GM23248 (cell line): ENCODE results near the gene KISS1R.

ENCODE experiments used
- EZH2 ChIP-seq: fragments of 200-600 bp; sonication (generic); IDR thresholded peaks from 2 replicates; pipeline ENCODE4 v1.6.1; 2018; ENCODE audit warnings: antibody characterized with exemption, mild to moderate bottlenecking; ENCODE audit not compliant: insufficient read depth, poor library complexity, severe bottlenecking
- EZH2phosphoT487 ChIP-seq: fragments of 200-600 bp; sonication (generic); IDR thresholded peaks from 2 replicates; pipeline ENCODE4 v1.6.1; 2018; ENCODE audit warnings: antibody characterized with exemption, moderate library complexity, mild to moderate bottlenecking, low read depth; ENCODE audit not compliant: insufficient read depth

DNA sequence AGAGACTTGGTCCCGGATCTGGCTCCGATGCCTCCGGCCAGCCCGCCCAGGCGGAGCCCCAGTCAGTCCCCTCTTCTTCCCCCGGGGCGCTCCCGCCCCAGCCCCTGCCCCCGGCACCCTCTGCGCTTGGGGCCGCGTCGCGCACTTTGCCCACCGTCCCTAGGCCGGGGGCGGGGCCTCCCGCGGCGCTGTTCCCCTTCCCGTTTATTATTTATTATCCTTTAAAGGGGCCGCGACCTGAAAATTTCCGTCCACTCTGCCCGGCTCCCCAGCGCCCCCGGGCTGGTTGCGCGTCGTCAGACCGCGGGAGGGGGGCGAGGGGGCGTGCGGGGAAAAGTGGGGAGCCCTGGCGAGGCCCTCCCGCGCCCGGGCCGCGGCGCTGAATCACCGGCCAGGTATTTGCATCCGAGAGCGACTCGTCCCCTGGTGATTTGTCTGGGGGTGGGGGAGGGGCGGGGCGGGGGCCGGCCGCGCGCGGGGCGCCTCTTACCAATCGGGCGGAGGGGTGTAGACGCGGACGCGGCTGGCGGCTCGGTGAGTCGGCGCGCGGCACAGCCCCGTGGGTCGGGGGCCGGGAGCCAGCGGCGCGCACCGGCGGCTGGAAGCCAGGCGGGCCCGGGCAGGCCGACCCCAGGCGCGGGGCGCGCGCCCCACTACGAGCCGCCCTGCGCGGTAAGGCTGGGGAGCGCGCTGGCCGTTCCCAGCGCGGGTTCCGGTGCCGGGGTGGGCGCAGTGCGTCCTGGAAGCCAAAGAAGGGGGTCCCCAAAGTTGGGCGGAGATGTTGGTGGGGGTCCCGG, 8.6 kb downstream of the KISS1R start, which contains the start of gene ARID3A:
- TF ChIP-seq EZH2: no peak
- no peak for TF ChIP-seq EZH2phosphoT487
